HEK293T (cell line): ENCODE data around the gene TMBIM6.
"Not testable (repeated sequence)": the region's sequence is repeated elsewhere in the genome, so short reads cannot be mapped to it uniquely, and the experiment has no call there.

ENCODE experiments used
- BHLHE40 ChIP-seq: fragments of 450-650 bp; IDR thresholded peaks from 2 replicates; pipeline ENCODE4 v1.6.1; 2016; ENCODE audit warnings: mild to moderate bottlenecking, moderate library complexity, borderline replicate concordance
- CTBP1 ChIP-seq: fragments of 450-650 bp; IDR thresholded peaks from 2 replicates; pipeline ENCODE4 v1.6.1; 2016; ENCODE audit warnings: borderline replicate concordance
- FOXA1 ChIP-seq: fragments of 450-650 bp; IDR thresholded peaks from 2 replicates; pipeline ENCODE4 v1.6.1; 2016; ENCODE audit warnings: mild to moderate bottlenecking
- L3MBTL2 ChIP-seq: fragments of 450-650 bp; conservative IDR thresholded peaks from 2 replicates; pipeline ENCODE4 v1.6.1; 2016; ENCODE audit warnings: mild to moderate bottlenecking
- LEF1 ChIP-seq: fragments of 450-650 bp; IDR thresholded peaks from 2 replicates; pipeline ENCODE4 v1.6.1; 2017; ENCODE audit warnings: mild to moderate bottlenecking, borderline replicate concordance
- SP1 ChIP-seq: fragments of 450-650 bp; IDR thresholded peaks from 2 replicates; pipeline ENCODE4 v1.6.1; 2017
- SUZ12 ChIP-seq: fragments of 450-650 bp; IDR thresholded peaks from 2 replicates; pipeline ENCODE4 v1.6.1; 2016; ENCODE audit warnings: mild to moderate bottlenecking

GRCh38 chr12:49738721-49739120 is 2.6 kb upstream of the TMBIM6 start:
- TF ChIP-seq BHLHE40, L3MBTL2, SUZ12, FOXA1, LEF1, CTBP1, SP1: not testable (repeated sequence)
